Gastroesophageal sphincter (tissue), 4 donors: ENCODE data around the gene RIPK4. TPM values are rescaled to one million over a fixed set of nuclear protein-coding genes. Genes with fewer than 3 reads are reported as not detected.

Experiments used
- ATAC-seq: fragments of 150-250 bp; one replicate; pipeline ENCODE4 v1.9.1; 2016; ENCODE audit warnings: mild to moderate bottlenecking, moderate library complexity
- H3K27ac ChIP-seq, 4 donors: fragments of 200-600 bp; sonication (generic) in 3 of 4; 1 replicate in 3 of 4; 2 replicates in 1 of 4; pipeline ENCODE4 v1.5.1; 2016 to 2019
- H3K27me3 ChIP-seq: fragments of 200-600 bp; sonication (generic); one replicate; pipeline ENCODE4 v1.5.1; 2019
- H3K36me3 ChIP-seq, 2 donors: fragments of 200-600 bp; sonication (generic); one replicate each; pipeline ENCODE4 v1.5.1; 2019; ENCODE audit warnings: control low read depth in 1 of 2
- H3K4me1 ChIP-seq, 3 donors: fragments of 200-600 bp; sonication (generic); 1 replicate in 2 of 3; 2 replicates in 1 of 3; pipeline ENCODE4 v1.5.1; 2016 to 2019; ENCODE audit warnings: control low read depth in 2 of 3
- H3K4me3 ChIP-seq, 2 donors: fragments of 200-600 bp; sonication (generic); one replicate each; pipeline ENCODE4 v1.5.1; 2019; ENCODE audit warnings: mild to moderate bottlenecking in 1 of 2, moderate library complexity in 1 of 2
- H3K9me3 ChIP-seq, 3 donors: fragments of 200-600 bp; sonication (generic); one replicate each; pipeline ENCODE4 v1.5.1; 2017 to 2019; ENCODE audit warnings: control low read depth in 2 of 3
- CTCF ChIP-seq, 4 experiments: fragments of 200-600 bp in 2 of 4; fragments of 450-650 bp in 2 of 4; sonication (generic) in 1 of 4; IDR thresholded peaks; one replicate each; pipeline ENCODE4 v1.5.1; 2017 to 2019; ENCODE audit warnings: antibody characterized with exemption in 4 of 4, mild to moderate bottlenecking in 2 of 4, moderate library complexity in 2 of 4
- EP300 ChIP-seq: sonication (generic); formaldehyde crosslinking; IDR thresholded peaks from one replicate; pipeline ENCODE4 v1.6.1; 2017; ENCODE audit warnings: antibody characterized with exemption, mild to moderate bottlenecking
- POLR2A ChIP-seq, 2 donors: fragments of 450-650 bp; IDR thresholded peaks; one replicate each; pipeline ENCODE4 v1.6.1; 2017; ENCODE audit warnings: antibody characterized with exemption in 2 of 2, mild to moderate bottlenecking in 2 of 2, moderate library complexity in 1 of 2
- POLR2AphosphoS5 ChIP-seq: sonication (generic); formaldehyde crosslinking; IDR thresholded peaks from one replicate; pipeline ENCODE4 v1.6.1; 2017; ENCODE audit warnings: antibody characterized with exemption
- WGBS, 2 donors: methylation state at CpG; one replicate each; pipeline ENCODE4 v1.1.5; 2018; ENCODE audit warnings: low coverage in 1 of 2; 5-methylcytosine and 5-hydroxymethylcytosine counted together
- total RNA-seq, 4 donors: library from RNA; depleted of rRNA; stranded (reverse); fragments of >200 nt; gene quantifications; one replicate each; pipeline ENCODE4 v1.1.0, GENCODE V29; 2016

RIPK4 gene
- total RNA-seq = 1 to 10 TPM in 2 of 4 donors, under 1 TPM in 2; 0.40 to 5.8 (median 1.5) TPM

GRCh38 chr21:41766883-41767605 lies at the start of gene RIPK4:
RIPK4 (minus strand) TSS chr21:41767052; CDS start chr21:41767041, 11 bp downstream.
- H3K36me3 ChIP-seq = no peaks in the 10 kb centered on the region
- H3K9me3 ChIP-seq = no peaks in the 10 kb centered on the region
- peak within 1 kb of the TSS in 1 of 2 donors; percentile 44 for H3K4me3 ChIP-seq
- peaks cover 0 to 35% (median 14%) of the 10 kb centered on the region in 3 donors for H3K4me1 ChIP-seq
- TF ChIP-seq POLR2AphosphoS5 (no peak), POLR2A (IDR thresholded peaks at IDR 0.05) (no peak), CTCF (IDR thresholded peaks at IDR 0.05) (no peak), EP300 (no peak)
- WGBS, 2 donors = 6 to 7% methylated on average over 11 to 20 of the region's 53 CpGs
- peak within 1 kb of the TSS in 3 of 4 donors; percentile 41 to 67 (median 66) for H3K27ac ChIP-seq
- no peak for ATAC-seq
- H3K27me3 ChIP-seq = peaks cover 100% of the 10 kb centered on the region

- Histone ChIP-seq H3K9me3 (no peaks in the 10 kb centered on the region), H3K36me3 (peaks cover 0 to 63% of the 10 kb centered on the region in 2 donors), H3K4me1 (peaks cover 0 to 9% (median 3%) of the 10 kb centered on the region in 3 donors), H3K27ac (no peak overlapping the region), H3K27me3 (no peaks in the 10 kb centered on the region), H3K4me3 (no peak overlapping the region)
- TF ChIP-seq EP300 (no peak), POLR2A (IDR thresholded peaks at IDR 0.05) (no peak), POLR2AphosphoS5 (no peak), CTCF (IDR thresholded peaks at IDR 0.05) (no peak)
- WGBS, 2 donors = 93 to 100% methylated on average over 7 to 18 of the region's 50 CpGs
- peak; percentile 6 for ATAC-seq
Measured at GRCh38 chr21:41815652-41816582, 49.1 kb upstream of the RIPK4 start.

- Histone ChIP-seq H3K36me3 (peaks cover 0 to 70% of the 10 kb centered on the region in 2 donors), H3K4me3 (no peak overlapping the region), H3K27ac (no peak overlapping the region), H3K27me3 (no peaks in the 10 kb centered on the region), H3K9me3 (no peaks in the 10 kb centered on the region), H3K4me1 (peaks cover 0 to 9% (median 3%) of the 10 kb centered on the region in 3 donors)
- TF ChIP-seq EP300 (no peak), POLR2AphosphoS5 (no peak), CTCF (IDR thresholded peaks at IDR 0.05) (no peak), POLR2A (IDR thresholded peaks at IDR 0.05) (no peak)
- no peak for ATAC-seq
- 92 to 100% methylated on average over 2 to 4 of the region's 11 CpGs for WGBS, 2 donors
Measured at GRCh38 chr21:41813226-41813625, 46.4 kb upstream of the RIPK4 start.

- H3K4me1 ChIP-seq = peaks cover 0 to 9% (median 3%) of the 10 kb centered on the region in 3 donors
- TF ChIP-seq CTCF (IDR thresholded peaks at IDR 0.05) = no peak
- no peak for TF ChIP-seq EP300
- TF ChIP-seq POLR2AphosphoS5 = no peak
- TF ChIP-seq POLR2A (IDR thresholded peaks at IDR 0.05) = no peak
- H3K36me3 ChIP-seq = peaks cover 0 to 76% of the 10 kb centered on the region in 2 donors
- no peaks in the 10 kb centered on the region for H3K27me3 ChIP-seq
- WGBS, 2 donors = 91 to 100% methylated on average over 2 to 10 of the region's 13 CpGs
- H3K27ac ChIP-seq = no peak overlapping the region
- no peak for ATAC-seq
- H3K4me3 ChIP-seq = no peak overlapping the region
- H3K9me3 ChIP-seq = no peaks in the 10 kb centered on the region
Measured at GRCh38 chr21:41812679-41813078, 45.8 kb upstream of the RIPK4 start.
